NCI-H2196 (cell line): ENCODE results near the gene CD160.
"Not testable (repeated sequence)": the region's sequence is repeated elsewhere in the genome, so short reads cannot be mapped to it uniquely, and the experiment has no call there.

Experiments
- DNase-seq: peaks from one replicate; lab custom pipeline; 2025; ENCODE audit not compliant: unreplicated experiment; lab: John Stamatoyannopoulos, UW

Gene CD160, protein sequence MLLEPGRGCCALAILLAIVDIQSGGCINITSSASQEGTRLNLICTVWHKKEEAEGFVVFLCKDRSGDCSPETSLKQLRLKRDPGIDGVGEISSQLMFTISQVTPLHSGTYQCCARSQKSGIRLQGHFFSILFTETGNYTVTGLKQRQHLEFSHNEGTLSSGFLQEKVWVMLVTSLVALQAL

DNA sequence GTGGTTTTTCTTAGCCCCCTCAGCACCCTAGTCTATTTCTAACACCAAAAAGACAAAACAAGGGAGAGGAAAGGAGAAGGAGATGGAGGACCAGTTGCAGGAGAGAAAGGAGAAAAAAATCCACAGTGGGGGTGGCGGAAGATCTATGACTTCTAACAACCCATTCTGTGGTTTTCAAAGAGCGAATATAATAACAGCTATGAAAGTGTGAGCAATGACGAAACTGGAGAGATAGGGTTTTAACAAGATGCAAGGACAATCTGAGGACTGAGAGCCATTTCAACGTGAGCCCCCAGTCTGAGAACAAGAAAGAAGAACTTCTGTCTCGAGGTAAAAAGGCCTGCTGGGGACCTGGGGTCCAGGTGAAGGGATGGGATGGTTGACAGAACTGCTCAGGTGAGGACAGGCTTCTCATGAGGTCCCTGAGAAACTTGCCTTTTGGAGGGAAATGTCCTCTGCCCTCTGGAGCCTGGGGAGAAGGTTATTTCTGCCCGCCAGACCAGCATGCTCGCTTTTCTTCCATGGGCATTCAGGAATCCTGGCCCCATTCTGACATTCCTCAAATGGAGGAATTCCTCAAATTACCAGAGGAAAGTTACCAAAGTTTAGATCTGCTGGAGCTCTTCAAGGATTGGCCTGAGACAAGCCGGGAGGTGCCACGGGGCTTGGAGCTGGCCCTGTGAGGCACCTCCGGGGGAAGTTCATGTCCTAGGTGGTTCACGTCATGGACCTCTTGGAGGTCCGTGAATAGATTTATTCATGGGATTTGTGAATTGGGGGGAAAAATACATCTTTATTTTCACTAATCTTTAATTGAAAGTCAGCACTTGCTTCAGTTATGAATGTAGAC is at the start of gene CD160:
TSS of gene CD160 (plus strand) at position 270 of the 850 bp plus-strand sequence. CDS start 8,829 bp downstream, outside the sequence.
- DNase-seq = no peak

- DNase-seq = not testable (repeated sequence)
These were observed 48.1 kb upstream of the CD160 start for GRCh38 chr1:145670995-145671745.

DNA sequence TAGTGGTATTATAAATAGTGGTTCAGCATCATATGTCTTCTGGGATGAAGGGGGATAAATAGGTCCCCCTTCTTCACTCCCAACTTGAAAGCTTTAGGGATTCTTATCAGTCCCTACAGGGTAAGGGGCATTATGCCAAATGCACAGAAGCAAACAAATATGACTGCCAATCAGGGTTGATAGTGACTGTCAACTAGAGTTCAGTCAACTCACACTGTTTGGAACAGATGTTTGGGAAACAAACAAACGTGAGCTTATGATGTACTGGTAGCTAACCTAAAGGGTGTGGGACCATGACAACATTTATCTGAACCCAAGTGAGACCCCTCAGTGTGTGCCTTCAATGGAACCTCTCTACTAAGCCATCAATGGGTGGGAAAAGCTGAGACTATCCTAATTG is 46.1 kb upstream of the CD160 start:
- not testable (repeated sequence) for DNase-seq

- not testable (repeated sequence) for DNase-seq
These were observed 34.4 kb upstream of the CD160 start for GRCh38 chr1:145684858-145685257.

DNA sequence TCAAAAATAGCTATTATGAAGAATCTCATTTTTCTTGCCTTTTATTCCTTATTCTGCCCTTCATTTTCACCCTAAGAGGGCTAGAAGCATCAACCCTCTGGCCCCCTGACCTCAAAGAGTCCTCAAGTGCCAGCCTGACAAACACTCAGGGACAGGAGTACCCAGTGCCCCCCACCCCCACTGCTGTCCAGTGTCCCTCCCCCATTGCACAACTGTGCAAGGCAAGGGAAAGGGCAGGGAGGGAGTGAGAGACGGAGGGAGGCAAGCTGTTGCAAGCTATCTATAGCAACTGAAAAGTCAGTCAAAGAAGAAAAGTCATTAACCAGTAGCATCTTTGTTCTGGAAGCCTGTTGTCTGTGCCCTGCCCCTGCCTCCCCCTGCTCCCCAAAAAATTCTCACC is 33.2 kb upstream of the CD160 start:
- not testable (repeated sequence) for DNase-seq

DNA sequence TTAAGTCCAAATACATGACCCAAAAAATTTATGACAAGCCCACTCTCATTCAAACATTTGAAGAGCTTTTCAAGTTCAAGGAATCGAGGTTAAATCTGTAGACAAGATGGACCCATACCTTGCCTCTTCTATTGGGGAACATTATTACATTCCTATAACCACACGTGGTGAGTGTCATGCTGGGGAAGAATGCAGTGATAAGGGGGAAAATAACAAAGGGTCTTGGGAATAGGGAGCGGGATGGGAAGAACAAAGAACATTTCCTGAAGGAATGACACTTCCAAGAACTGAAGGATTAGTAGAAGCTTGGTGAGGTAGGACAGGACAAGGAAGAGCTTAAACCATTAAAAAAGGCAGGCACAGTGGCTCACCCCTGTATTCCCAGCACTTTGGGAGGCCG is 31.0 kb upstream of the CD160 start:
- DNase-seq = no peak

DNA sequence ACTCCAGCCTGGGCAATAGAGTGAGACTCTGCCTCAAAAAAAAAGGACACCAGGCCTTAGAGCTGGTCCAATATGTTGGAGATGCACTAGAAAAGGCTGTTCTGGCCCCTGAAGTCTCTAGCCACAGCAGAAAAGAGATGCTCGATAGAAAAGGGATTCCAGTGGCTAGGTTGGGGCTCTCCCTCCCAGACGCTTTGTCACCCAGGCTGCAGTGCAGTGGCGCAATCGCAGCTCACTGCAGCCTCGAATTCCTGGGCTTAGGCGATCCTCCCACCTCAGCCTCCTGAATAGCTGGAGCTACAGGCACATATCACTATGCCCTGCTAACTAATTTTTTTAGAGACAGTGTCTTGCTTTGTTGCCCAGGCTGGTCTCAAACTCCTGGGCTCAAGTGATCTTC is 30.4 kb upstream of the CD160 start:
- DNase-seq = no peak

DNA sequence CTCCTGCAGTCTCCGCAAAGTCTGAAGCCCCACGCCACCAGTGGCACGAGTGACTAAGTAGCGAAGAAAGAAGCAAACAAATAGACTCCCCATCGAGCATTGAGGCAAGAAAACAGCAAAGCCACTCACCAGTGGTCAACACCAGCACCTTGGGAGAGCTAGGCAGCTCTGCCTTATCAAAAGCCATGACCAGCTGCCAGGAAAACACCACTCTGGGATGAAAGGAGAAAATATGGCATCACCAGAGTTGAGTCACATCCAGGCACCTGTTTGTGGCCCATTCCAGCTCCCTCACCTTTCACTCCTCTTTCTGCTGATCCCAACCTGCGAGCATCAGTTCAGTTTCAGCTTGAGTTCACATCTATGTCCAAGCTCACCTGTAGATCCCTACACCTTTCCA is 29.4 kb upstream of the CD160 start:
- DNase-seq = no peak

DNA sequence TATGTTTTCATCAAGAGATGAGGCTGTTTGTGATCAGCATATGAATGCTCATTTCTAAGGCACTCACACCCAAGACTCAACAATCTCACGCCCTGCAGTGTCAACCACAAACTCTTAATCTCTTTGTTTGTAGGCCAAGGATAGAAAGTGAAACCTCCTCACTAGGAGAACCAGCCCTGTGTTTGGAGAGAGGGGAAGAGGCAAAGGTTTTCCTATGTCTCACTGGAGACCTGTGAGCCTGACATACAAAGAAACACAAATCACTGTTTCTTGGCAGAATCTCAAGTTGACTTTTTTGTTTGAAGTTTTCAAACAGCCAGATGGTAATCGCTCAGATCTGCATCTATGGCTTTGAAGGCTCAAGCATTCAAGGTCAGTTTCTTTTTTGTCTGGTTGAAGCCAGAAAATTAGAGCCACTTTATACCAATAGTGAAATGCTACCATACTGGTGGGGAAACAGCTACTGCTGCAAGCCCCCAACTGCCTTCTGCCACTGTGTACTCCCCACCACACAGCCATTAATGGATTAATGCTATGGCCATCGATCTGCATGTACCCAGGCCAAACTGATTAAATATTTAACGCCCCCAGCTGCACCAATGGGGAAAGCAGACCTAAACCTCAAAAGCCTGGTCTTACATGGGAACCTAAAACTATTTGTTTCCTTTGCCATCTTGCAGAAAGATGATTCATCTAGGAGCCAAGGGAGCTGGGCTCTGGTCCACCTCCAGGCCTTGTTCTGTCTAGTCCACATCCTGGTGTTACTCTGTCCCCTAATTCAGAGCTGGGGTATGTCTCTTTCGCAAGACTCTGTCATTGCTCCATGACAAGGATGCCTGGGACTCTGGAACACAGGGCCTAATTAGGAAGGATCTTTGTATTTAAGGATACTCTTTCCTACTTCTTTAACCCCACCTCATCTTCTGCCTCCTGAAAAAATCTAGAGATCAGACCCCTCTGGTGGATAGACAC is 28.4 kb upstream of the CD160 start:
- DNase-seq = no peak

DNA sequence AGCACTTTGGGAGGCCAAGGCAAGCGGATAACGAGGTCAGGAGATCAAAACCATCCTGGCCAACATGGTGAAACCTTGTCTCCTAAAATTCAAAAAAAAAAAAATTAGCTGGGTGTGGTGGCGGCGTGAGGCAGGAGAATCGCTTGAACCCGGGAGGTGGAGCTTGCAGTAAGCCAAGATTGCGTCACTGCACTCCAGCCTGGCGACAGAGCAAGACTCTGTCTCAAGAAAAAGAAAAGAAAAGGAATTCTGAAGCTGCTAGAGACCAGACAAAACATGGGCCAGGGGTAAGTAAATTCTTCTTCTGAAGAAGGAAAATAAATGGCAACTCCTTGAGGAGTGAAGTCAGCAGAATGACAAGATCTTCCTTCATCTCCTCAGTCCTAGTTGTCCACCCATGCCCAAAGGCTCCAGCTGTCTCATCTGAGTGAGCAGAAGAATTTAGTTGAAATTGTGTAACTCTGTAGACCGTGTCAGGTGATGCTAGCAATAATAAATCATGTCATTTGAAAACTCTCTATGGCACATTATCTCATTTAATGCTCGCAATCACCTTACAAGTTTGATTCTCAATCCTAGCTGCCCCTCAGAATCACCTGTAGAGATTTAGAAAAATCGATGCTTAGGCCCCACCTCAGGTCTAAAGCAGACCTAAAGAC is 26.4 kb upstream of the CD160 start:
- DNase-seq = no peak

DNA sequence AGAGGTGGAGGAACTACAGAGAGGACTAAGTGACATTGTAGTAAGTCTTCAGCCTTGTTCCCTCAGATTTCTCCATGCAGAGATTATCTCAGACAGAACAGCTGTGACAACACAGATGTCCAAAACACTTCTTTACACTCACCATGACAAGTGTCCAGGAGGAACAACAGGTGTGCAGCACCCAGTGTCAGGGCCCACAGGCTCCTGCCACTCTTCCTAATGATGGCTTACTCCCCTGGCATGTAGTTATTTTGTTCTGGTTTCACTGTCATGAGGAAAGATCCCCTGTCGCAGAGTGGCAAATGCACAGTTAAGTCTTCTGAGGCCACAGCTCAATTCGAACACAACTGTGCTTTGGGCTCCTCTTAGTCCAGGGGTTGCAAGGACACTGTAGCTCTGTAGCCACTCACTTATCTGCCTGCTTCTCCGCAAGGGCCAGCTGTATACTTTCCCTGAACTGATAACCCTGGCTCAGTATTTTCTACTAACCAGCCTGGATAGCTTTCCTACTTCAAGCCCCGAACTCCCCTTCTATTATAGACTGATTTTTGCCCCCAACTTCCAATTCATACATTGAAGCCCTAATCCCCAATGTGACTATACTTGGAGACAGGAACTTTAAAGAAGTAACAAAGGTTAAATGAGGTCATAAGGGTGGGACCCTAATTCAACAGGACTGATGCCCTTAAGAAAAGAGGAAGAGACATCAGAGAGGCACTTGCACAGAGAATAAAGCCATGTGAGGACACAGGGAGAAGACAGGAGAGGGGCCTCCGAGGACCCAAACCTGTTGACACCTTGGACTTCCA is 23.3 kb upstream of the CD160 start:
- no peak for DNase-seq

- DNase-seq = no peak
These were observed 22.7 kb upstream of the CD160 start for GRCh38 chr1:145696630-145696960.

DNA sequence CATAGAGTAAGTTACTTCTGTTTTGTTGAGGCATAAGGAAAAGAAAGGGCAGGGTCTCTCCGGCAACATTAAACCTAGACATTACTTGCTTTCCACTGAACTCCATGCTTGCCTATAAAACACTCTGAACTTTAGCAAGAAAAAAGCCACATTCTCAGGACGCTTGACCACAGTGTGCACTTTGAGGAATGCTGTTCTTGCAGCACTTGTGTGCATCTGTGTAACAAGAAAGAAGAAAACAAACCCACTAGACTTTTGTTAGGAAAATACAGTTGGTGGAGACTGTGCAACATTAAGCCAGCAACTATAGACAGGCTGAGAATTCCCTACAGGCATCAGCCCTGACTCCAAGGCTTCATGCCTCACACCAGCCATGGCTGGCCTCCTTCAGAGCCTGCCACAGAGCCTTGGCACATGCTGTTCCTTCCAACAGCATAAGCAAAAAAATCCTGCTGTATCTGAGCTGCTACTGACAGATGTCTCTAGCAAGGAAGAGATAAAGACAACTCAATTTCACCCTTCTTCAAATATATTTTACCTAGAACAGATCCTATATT is 17.9 kb upstream of the CD160 start:
- no peak for DNase-seq

DNA sequence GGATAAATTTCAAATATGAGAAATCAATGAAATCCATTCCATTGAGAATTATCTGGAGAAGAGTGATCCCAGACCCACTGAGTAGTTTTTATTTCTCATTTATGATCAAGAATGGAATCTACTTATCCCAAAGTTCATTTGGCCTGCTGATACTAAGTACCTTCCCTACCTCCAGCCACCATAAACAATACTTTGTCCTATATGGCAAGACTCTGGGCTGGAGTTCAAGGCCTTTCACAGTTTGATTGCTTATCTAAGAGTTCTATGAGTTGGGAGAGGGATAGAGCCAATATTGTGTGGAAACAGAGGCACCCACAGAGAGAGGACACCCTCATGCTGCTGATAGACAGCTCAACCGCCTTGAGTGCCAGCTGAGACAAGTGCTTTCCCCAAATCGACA is 17.2 kb upstream of the CD160 start:
- no peak for DNase-seq

DNA sequence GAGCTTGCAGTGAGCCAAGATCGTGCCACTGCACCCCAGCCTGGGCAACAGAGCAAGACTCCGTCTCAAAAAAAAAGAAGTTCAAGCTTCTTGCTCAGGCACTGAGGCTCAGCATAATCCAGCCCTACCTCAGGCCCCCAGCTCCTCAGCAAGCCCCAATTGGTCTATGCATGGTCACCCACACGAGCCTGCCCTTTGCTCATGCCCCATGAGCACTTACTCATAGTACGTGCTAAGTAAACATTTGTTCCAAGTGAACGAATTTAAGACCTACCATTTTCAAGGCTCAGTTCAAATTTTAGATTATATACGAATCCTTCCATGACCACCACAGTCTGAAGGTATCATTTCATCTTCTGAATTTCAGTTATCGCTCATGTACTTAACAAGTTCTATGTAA is 16.5 kb upstream of the CD160 start:
- DNase-seq = no peak

- no peak for DNase-seq
These were observed 13.7 kb upstream of the CD160 start for GRCh38 chr1:145705622-145706021.

DNA sequence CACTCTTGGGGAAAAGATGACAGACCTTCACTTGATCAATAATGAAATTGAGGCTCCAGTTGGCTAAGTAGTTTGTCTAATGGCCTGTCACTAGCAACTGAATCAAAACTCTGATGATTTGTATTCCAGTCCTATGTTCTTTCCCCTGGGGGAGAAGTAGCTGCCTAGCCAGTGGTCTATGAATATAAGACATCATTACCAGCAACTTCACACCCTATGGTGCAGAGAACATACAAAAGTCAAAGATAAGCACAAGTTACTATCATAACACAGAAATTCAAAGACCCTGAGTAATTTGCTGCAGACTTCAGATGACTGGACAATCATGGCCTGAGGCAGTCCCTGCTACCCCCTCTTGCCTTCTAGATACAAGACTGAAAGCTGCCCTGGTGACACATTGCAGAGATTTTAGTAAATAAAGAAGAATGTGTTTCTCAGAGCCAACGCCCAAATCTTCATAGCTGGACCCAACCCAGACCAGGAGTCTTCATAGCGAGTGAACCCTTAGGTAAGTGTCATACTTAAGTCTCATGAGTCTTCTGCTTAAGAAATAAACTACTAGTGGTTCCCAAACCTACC is 13.1 kb upstream of the CD160 start:
- DNase-seq = no peak

DNA sequence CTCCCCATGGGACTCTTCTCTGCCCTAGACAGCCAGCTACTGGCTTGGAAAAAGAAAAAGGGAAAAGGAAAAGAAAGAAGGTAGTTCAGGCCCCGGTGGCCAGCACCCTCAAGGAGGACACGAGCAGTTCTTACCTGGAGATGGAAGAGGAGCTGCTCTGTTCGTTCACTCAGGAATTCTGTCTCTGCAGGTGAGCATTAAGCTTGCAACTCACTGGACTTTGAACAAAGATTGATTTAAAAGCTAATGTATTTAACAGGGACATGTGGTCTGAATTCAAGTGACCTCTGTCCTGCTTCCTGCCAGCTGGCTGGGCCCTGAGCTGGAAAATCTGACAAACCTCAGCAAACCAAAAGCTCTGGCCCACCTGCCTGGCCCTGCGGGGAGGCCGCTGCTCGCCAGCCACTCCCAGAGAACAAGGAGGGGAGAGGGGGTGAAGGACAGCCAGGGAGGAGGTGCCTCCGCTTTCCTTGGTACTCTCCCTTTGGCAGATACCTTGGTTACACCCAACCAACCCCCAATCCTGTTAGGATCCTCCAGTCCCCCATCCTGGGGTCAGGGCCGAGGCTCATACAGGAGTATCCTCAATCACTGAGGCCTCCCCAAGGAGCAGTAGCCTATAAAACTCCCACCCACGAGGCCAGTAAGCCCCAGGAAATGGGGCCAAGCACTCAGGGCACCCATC is 12.0 kb upstream of the CD160 start, which contains the start of gene PDZK1:
TSS of gene PDZK1 (minus strand) at position 186 of the 685 bp plus-strand sequence. CDS start 19,347 bp downstream, outside the sequence.
- no peak for DNase-seq
